Measurements from ENCODE around the gene DPPA3. TPM values are rescaled to one million over a fixed set of nuclear protein-coding genes. Genes with fewer than 3 reads are reported as not detected.
"Not testable (repeated sequence)": the region's sequence is repeated elsewhere in the genome, so short reads cannot be mapped to it uniquely, and the experiment has no call there.

Gene DPPA3
- total and polyA plus RNA-seq, 8 donors, result not detected

DNA sequence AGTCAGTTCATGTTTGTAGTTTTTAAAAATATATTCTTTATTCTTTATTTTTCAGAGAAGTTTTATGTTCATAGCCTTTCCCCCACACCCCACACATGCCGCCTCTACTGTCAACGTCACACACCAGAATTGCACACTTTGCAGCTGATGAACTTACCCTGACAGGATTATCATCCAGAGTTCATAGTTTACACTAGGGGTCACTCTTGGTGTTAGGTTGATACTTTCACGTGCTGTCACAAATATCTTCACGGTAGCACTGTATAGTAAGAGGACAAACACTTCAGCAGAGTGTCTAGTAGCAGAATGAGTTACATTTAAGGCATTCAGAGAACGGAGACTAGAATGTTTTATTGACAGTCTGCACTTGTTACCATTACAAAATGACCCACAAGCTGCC, 5.1 kb downstream of the DPPA3 start:
- Histone ChIP-seq H3K4me3 (no peak overlapping the region), H3K9me3 (peaks cover 0 to 3% (median 0%) of the 10 kb centered on the region in 4 donors), H3K4me1 (no peaks in the 10 kb centered on the region), H3K27ac (no peak overlapping the region), H3K36me3 (no peaks in the 10 kb centered on the region), H3K27me3 (peaks cover 0 to 18% (median 0%) of the 10 kb centered on the region in 3 donors)
- 10 to 17% (median 12%) methylated on average over 5 of the region's 5 CpGs for WGBS, 5 donors
- TF ChIP-seq POLR2A (IDR thresholded peaks at IDR 0.05), result no peak
- TF ChIP-seq, protein P1, sequence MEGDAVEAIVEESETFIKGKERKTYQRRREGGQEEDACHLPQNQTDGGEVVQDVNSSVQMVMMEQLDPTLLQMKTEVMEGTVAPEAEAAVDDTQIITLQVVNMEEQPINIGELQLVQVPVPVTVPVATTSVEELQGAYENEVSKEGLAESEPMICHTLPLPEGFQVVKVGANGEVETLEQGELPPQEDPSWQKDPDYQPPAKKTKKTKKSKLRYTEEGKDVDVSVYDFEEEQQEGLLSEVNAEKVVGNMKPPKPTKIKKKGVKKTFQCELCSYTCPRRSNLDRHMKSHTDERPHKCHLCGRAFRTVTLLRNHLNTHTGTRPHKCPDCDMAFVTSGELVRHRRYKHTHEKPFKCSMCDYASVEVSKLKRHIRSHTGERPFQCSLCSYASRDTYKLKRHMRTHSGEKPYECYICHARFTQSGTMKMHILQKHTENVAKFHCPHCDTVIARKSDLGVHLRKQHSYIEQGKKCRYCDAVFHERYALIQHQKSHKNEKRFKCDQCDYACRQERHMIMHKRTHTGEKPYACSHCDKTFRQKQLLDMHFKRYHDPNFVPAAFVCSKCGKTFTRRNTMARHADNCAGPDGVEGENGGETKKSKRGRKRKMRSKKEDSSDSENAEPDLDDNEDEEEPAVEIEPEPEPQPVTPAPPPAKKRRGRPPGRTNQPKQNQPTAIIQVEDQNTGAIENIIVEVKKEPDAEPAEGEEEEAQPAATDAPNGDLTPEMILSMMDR (IDR thresholded peaks at IDR 0.05), result no peak
- TF ChIP-seq EP300 (IDR thresholded peaks at IDR 0.05), result no peak
- no peak for TF ChIP-seq POLR2AphosphoS5 (IDR thresholded peaks at IDR 0.05)
- DNase-seq, result peak in 1 of 2 donors; percentile 18
- intact Hi-C loops (cut with DNase I; ENCODE audit: low total_unique reads), result no loop called here

DNA sequence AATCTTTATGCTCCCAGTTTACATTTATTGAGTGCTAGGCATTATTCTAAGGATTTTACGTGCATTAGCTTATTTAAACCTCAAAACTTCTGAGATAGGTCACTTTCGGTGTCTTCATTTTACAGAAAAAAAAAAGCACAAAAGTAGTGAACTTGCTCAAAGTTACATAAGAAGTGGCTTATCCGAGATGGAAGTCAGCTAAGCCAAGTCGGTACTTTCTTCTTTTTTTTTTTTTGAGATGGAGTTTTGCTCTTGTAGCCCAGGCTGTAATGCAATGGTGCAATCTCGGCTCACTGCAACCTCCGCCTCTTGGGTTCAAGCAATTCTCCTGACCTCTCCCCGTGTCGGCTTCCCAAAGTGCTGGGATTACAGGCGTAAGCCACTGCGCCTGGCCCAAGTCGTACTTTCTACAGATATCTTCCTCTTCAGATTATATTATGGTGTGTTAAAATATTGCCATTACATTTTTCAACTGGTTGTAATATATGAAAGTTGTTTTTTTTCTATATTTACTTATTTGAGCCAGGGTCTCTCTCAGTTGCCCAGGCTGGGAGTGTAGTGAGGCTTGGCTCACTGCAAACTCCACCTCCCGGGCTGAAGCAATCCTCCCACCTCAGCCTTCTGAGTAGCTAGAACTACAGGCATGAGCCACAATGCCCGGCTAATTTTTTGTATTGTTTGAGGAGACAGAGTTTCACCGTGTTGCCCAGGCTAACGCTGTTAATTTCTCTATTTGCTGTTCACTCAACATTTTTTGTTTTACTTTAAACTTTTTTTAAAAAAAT, 8.9 kb downstream of the DPPA3 start:
- intact Hi-C loops (cut with DNase I; ENCODE audit: low total_unique reads), result no loop called here
- Histone ChIP-seq H3K36me3 (no peaks in the 10 kb centered on the region), H3K27me3 (peaks cover 0 to 27% (median 0%) of the 10 kb centered on the region in 3 donors), H3K4me3 (no peak overlapping the region), H3K9me3 (no peaks in the 10 kb centered on the region), H3K27ac (no peak overlapping the region), H3K4me1 (no peaks in the 10 kb centered on the region)
- no peak for TF ChIP-seq POLR2AphosphoS5 (IDR thresholded peaks at IDR 0.05)
- TF ChIP-seq EP300 (IDR thresholded peaks at IDR 0.05), result no peak
- TF ChIP-seq POLR2A (IDR thresholded peaks at IDR 0.05), result no peak
- TF ChIP-seq, protein P1 (IDR thresholded peaks at IDR 0.05), result no peak
- no peak for DNase-seq
- 53 to 66% (median 57%) methylated on average over 15 of the region's 15 CpGs for WGBS, 5 donors

DNA sequence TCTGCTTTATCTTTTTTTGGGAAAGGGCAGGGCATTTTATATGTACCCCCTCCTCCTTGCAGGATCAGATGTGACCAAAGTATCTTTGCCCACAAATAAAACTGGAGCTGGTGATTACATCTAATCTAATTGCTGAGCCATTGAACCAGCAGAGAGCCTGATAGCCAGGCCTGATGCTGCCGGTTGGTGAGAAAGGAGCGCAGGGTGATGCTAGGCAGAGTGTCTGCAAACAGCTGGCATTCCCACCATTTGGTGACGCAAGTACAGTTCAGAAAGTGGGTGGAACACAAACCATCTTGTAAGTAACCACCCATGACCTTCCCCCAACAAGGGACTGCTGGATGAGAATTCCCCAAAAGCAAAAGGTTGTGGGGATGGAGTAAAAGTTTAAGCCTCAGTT, 12.7 kb downstream of the DPPA3 start:
- DNase-seq, result no peak
- intact Hi-C loops (cut with DNase I; ENCODE audit: low total_unique reads), result no loop called here
- H3K9me3 ChIP-seq, result peaks cover 0 to 6% (median 2%) of the 10 kb centered on the region in 4 donors
- H3K27ac ChIP-seq, result no peak overlapping the region
- no peaks in the 10 kb centered on the region for H3K4me1 ChIP-seq
- no peaks in the 10 kb centered on the region for H3K36me3 ChIP-seq
- TF ChIP-seq, protein P1 (IDR thresholded peaks at IDR 0.05), result no peak
- no peak for TF ChIP-seq POLR2AphosphoS5 (IDR thresholded peaks at IDR 0.05)
- TF ChIP-seq POLR2A (IDR thresholded peaks at IDR 0.05), result no peak
- no peak for TF ChIP-seq EP300 (IDR thresholded peaks at IDR 0.05)
- WGBS, 5 donors, result 44 to 74% (median 73%) methylated on average over 3 of the region's 3 CpGs
- H3K4me3 ChIP-seq, result no peak overlapping the region
- H3K27me3 ChIP-seq, result peaks cover 0 to 21% (median 0%) of the 10 kb centered on the region in 3 donors

DNA sequence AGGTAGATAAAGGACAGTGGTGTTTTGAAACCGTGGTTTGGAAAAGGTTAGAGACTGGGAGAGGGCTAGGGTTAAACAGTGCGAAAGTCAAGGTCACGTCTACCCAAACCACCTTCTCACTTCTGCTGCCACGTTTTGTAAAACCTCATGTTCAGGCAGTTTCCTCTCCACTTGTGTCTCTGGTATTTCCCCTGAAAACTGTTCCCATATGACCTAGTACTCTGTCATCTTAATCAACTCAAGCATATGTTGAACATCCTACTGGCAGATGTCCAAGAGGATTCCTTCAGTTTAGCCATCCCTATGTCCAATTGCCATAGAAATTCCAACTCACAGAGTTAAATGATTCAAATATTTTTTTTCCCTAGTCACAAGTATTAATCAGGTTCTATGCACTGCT, 18.5 kb downstream of the DPPA3 start:
- intact Hi-C loops (cut with DNase I; ENCODE audit: low total_unique reads), result no loop called here
- no peak overlapping the region for H3K4me3 ChIP-seq
- 55 to 62% (median 57%) methylated on average over 4 of the region's 4 CpGs for WGBS, 5 donors
- no peak overlapping the region for H3K27ac ChIP-seq
- H3K9me3 ChIP-seq, result peaks cover 0 to 6% (median 2%) of the 10 kb centered on the region in 4 donors
- TF ChIP-seq POLR2A (IDR thresholded peaks at IDR 0.05) (no peak), EP300 (IDR thresholded peaks at IDR 0.05) (no peak), POLR2AphosphoS5 (IDR thresholded peaks at IDR 0.05) (no peak)
- TF ChIP-seq, protein P1 (IDR thresholded peaks at IDR 0.05), result no peak
- peak in 1 of 2 donors; percentile 10 for DNase-seq
- H3K4me1 ChIP-seq, result no peaks in the 10 kb centered on the region
- no peaks in the 10 kb centered on the region for H3K27me3 ChIP-seq
- H3K36me3 ChIP-seq, result no peaks in the 10 kb centered on the region

DNA sequence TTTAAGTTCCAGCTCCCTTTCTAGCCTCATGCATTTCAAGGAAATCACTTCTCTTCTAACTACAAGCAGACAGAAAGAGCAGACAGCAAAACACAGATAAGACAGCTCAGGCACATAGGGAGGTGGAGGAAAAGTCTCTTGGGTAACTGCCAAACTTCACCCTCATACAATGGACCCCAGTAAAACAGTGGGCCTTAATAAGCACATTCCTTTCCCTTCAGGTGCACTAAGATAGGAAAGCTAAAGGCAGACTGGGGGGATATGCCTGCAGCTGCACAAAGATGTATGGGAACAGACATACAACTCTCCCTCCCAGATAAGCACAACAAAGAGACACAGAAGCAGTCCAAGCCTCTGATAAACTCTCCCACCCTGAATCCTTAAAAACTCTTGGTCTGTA, 19.8 kb downstream of the DPPA3 start:
- H3K4me1 ChIP-seq; H3K27ac ChIP-seq; H3K36me3 ChIP-seq; H3K27me3 ChIP-seq; DNase-seq; H3K4me3 ChIP-seq; intact Hi-C loops (cut with DNase I; ENCODE audit: low total_unique reads); H3K9me3 ChIP-seq: not testable (repeated sequence)
